ENCODE data around the gene ATE1. TPM values are rescaled to one million over a fixed set of nuclear protein-coding genes. Genes with fewer than 3 reads are reported as not detected.

ATE1 gene
- total and polyA plus RNA-seq, 10 of the 15 experiments (the other 5 are each of a cell fraction or from before 2014, with no cell fraction given) = 4.3 to 22.7 (median 15.9) TPM

DNA sequence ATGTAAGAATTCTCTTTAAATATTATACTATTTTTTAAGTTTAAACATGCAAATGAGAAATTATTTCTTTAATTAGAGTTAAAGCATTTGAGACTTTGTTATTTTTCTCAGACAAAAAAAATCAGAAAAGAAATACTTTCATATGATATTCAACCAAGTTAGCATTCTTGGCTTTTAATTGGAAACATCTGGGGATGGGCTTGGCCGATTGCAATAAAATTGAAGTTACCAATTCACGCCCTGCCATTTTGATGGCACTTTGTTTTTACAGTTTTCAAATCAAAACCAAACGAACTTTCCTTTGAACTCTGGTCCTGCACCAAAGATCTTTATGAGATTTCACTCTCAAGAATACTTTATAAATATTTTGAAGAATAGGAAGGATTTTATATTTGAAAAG is 127.7 kb downstream of the ATE1 start (continued):
- TF ChIP-seq, protein P1, sequence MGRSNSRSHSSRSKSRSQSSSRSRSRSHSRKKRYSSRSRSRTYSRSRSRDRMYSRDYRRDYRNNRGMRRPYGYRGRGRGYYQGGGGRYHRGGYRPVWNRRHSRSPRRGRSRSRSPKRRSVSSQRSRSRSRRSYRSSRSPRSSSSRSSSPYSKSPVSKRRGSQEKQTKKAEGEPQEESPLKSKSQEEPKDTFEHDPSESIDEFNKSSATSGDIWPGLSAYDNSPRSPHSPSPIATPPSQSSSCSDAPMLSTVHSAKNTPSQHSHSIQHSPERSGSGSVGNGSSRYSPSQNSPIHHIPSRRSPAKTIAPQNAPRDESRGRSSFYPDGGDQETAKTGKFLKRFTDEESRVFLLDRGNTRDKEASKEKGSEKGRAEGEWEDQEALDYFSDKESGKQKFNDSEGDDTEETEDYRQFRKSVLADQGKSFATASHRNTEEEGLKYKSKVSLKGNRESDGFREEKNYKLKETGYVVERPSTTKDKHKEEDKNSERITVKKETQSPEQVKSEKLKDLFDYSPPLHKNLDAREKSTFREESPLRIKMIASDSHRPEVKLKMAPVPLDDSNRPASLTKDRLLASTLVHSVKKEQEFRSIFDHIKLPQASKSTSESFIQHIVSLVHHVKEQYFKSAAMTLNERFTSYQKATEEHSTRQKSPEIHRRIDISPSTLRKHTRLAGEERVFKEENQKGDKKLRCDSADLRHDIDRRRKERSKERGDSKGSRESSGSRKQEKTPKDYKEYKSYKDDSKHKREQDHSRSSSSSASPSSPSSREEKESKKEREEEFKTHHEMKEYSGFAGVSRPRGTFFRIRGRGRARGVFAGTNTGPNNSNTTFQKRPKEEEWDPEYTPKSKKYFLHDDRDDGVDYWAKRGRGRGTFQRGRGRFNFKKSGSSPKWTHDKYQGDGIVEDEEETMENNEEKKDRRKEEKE (IDR thresholded peaks at IDR 0.05) = no peak
- TF ChIP-seq POLR2AphosphoS2 (IDR thresholded peaks at IDR 0.05; ENCODE audit: low read depth, low read length) = no peak
- TF ChIP-seq RUNX3 (IDR thresholded peaks at IDR 0.05; ENCODE audit: low read length) = no peak
- no peak for TF ChIP-seq ESRRA (IDR thresholded peaks at IDR 0.05; ENCODE audit: low read length)
- TF ChIP-seq EED (IDR thresholded peaks at IDR 0.05; ENCODE audit: low read depth) = no peak
- TF ChIP-seq NR2F1 (conservative IDR thresholded peaks at IDR 0.05) = no peak
- TF ChIP-seq CHD4 (IDR thresholded peaks at IDR 0.05) = no peak
- TF ChIP-seq EZH2 (IDR thresholded peaks at IDR 0.05; ENCODE audit: borderline replicate concordance, control insufficient read depth, low read depth, low read length) = no peak
- TF ChIP-seq, protein P2, sequence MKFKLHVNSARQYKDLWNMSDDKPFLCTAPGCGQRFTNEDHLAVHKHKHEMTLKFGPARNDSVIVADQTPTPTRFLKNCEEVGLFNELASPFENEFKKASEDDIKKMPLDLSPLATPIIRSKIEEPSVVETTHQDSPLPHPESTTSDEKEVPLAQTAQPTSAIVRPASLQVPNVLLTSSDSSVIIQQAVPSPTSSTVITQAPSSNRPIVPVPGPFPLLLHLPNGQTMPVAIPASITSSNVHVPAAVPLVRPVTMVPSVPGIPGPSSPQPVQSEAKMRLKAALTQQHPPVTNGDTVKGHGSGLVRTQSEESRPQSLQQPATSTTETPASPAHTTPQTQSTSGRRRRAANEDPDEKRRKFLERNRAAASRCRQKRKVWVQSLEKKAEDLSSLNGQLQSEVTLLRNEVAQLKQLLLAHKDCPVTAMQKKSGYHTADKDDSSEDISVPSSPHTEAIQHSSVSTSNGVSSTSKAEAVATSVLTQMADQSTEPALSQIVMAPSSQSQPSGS (IDR thresholded peaks at IDR 0.05; ENCODE audit: low read length) = no peak
- no peak for TF ChIP-seq RAD51 (IDR thresholded peaks at IDR 0.05)

DNA sequence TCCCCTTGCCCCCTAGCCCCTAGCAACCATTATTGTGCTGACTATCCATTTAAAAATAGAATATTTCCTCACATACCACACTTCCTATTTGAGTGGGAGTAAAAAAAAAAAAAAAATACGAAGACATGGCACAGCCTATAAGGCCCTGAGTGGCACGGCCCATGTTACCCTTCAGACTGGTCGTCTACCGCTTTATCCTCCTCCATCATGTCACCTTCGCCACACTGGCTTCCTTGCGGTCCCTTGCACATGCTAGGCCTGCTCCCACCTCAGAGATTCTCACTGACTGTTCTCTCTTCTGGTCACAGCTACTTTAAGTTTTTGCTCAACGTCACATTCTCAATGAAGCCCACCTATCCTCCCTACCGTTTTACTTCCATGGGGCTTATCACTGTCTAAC is 130.3 kb downstream of the ATE1 start:
- Histone ChIP-seq H3K9ac (ENCODE audit: control insufficient read depth, insufficient read depth, low read length) (no peak overlapping the region), H3K79me2 (ENCODE audit: control insufficient read depth, insufficient read depth, low read length) (no peaks in the 10 kb centered on the region), H2AFZ (ENCODE audit: control insufficient read depth, low read depth, low read length) (no peak overlapping the region), H3K4me3 (no peak overlapping the region), H3K36me3 (ENCODE audit: control insufficient read depth in 2 of 2, insufficient read depth in 2 of 2, low read length in 1 of 2) (no peaks in the 10 kb centered on the region), H3K27ac (ENCODE audit: control insufficient read depth, insufficient read depth) (no peak overlapping the region), H3K27me3 (replicated peaks in 1 of 2; ENCODE audit: control insufficient read depth in 2 of 2, insufficient read depth in 2 of 2, low read length in 1 of 2) (no peaks in the 10 kb centered on the region), H4K20me1 (ENCODE audit: control insufficient read depth, insufficient read depth) (no peaks in the 10 kb centered on the region), H3K9me3 (replicated peaks; ENCODE audit: control insufficient read depth, insufficient read depth, low read length) (no peaks in the 10 kb centered on the region), H3K4me2 (ENCODE audit: control insufficient read depth, insufficient read depth) (no peak overlapping the region), H3K4me1 (ENCODE audit: control insufficient read depth, insufficient read depth, low read length) (no peaks in the 10 kb centered on the region)
- SMC1A ChIA-PET (ENCODE audit: uncharacterized antibody, unreplicated experiment) = no interaction called here
- RAD21 ChIA-PET (ENCODE audit: unreplicated experiment) = no interaction called here
- 73% methylated on average over 8 of the region's 8 CpGs for WGBS (ENCODE audit: insufficient coverage, insufficient replicate concordance, low lambda C conversion rate, missing lambda C conversion rate)
- POLR2A ChIA-PET = no interaction called here
- CTCF ChIA-PET = no interaction called here
- FAIRE-seq = no peak
- intact Hi-C loops (cut with micrococcal nuclease; ENCODE audit: unreplicated experiment) (no loop called here), in situ Hi-C loops (cut with MboI) (no loop called here)
- no peak for ATAC-seq
- BruUV-seq (replicated peaks) = no TSS peak
- no peak for DNase-seq (ENCODE audit: low read depth, low spot score)
- TF ChIP-seq, protein P3, sequence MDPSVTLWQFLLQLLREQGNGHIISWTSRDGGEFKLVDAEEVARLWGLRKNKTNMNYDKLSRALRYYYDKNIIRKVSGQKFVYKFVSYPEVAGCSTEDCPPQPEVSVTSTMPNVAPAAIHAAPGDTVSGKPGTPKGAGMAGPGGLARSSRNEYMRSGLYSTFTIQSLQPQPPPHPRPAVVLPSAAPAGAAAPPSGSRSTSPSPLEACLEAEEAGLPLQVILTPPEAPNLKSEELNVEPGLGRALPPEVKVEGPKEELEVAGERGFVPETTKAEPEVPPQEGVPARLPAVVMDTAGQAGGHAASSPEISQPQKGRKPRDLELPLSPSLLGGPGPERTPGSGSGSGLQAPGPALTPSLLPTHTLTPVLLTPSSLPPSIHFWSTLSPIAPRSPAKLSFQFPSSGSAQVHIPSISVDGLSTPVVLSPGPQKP (IDR thresholded peaks at IDR 0.05; ENCODE audit: low read depth, low read length) = no peak
- TF ChIP-seq SPI1 (IDR thresholded peaks at IDR 0.05; ENCODE audit: borderline replicate concordance, insufficient read depth, low read depth, low read length) = no peak
- TF ChIP-seq SP1 (IDR thresholded peaks at IDR 0.05; ENCODE audit: low read depth, low read length) = no peak
- TF ChIP-seq, protein P4, sequence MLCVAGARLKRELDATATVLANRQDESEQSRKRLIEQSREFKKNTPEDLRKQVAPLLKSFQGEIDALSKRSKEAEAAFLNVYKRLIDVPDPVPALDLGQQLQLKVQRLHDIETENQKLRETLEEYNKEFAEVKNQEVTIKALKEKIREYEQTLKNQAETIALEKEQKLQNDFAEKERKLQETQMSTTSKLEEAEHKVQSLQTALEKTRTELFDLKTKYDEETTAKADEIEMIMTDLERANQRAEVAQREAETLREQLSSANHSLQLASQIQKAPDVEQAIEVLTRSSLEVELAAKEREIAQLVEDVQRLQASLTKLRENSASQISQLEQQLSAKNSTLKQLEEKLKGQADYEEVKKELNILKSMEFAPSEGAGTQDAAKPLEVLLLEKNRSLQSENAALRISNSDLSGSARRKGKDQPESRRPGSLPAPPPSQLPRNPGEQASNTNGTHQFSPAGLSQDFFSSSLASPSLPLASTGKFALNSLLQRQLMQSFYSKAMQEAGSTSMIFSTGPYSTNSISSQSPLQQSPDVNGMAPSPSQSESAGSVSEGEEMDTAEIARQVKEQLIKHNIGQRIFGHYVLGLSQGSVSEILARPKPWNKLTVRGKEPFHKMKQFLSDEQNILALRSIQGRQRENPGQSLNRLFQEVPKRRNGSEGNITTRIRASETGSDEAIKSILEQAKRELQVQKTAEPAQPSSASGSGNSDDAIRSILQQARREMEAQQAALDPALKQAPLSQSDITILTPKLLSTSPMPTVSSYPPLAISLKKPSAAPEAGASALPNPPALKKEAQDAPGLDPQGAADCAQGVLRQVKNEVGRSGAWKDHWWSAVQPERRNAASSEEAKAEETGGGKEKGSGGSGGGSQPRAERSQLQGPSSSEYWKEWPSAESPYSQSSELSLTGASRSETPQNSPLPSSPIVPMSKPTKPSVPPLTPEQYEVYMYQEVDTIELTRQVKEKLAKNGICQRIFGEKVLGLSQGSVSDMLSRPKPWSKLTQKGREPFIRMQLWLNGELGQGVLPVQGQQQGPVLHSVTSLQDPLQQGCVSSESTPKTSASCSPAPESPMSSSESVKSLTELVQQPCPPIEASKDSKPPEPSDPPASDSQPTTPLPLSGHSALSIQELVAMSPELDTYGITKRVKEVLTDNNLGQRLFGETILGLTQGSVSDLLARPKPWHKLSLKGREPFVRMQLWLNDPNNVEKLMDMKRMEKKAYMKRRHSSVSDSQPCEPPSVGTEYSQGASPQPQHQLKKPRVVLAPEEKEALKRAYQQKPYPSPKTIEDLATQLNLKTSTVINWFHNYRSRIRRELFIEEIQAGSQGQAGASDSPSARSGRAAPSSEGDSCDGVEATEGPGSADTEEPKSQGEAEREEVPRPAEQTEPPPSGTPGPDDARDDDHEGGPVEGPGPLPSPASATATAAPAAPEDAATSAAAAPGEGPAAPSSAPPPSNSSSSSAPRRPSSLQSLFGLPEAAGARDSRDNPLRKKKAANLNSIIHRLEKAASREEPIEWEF (IDR thresholded peaks at IDR 0.05; ENCODE audit: insufficient replicate concordance, low read depth, low read length) = no peak
- no peak for TF ChIP-seq EED (IDR thresholded peaks at IDR 0.05; ENCODE audit: low read depth)

Data from GM12878 (cell line).